Neutrophil (primary cell): Measurements from ENCODE around the gene ATP1A1.

Experiments used
- H3K27ac ChIP-seq: fragments of 200-600 bp; sonication (generic); 2 replicates; pipeline ENCODE4 v1.5.1; 2016; ENCODE audit warnings: mild to moderate bottlenecking, moderate library complexity
- H3K27me3 ChIP-seq: fragments of 200-600 bp; sonication (generic); 2 replicates; pipeline ENCODE4 v1.6.0; 2016; ENCODE audit warnings: mild to moderate bottlenecking
- H3K36me3 ChIP-seq: fragments of 200-600 bp; sonication (generic); 2 replicates; pipeline ENCODE4 v1.5.1; 2017
- H3K4me1 ChIP-seq, 2 experiments: fragments of 200-600 bp in 1 of 2; sonication (generic) in 1 of 2; 1 replicate in 1 of 2; 2 replicates in 1 of 2; pipeline versions ENCODE4 v1.5.1 to v1.6.1; 2013 to 2016; ENCODE audit warnings: low read depth in 1 of 2, low read length in 1 of 2, mild to moderate bottlenecking in 1 of 2, moderate library complexity in 1 of 2; ENCODE audit not compliant: control insufficient read depth in 1 of 2, insufficient read depth in 1 of 2
- H3K4me3 ChIP-seq, 2 experiments: fragments of 200-600 bp in 1 of 2; sonication (generic) in 1 of 2; 1 replicate in 1 of 2; 2 replicates in 1 of 2; pipeline ENCODE4 v1.5.1; 2013 to 2016; ENCODE audit warnings: low read depth in 1 of 2, low read length in 1 of 2, mild to moderate bottlenecking in 1 of 2, moderate library complexity in 1 of 2
- H3K9me3 ChIP-seq: fragments of 200-600 bp; sonication (generic); 2 replicates; pipeline ENCODE4 v1.5.1; 2016
- TF ChIP-seq, protein P1 (sequence below): fragments of 200-600 bp; sonication (generic); IDR thresholded peaks from 2 replicates; pipeline ENCODE4 v1.5.1; 2016; ENCODE audit warnings: antibody characterized with exemption

ATP1A1 gene

DNA sequence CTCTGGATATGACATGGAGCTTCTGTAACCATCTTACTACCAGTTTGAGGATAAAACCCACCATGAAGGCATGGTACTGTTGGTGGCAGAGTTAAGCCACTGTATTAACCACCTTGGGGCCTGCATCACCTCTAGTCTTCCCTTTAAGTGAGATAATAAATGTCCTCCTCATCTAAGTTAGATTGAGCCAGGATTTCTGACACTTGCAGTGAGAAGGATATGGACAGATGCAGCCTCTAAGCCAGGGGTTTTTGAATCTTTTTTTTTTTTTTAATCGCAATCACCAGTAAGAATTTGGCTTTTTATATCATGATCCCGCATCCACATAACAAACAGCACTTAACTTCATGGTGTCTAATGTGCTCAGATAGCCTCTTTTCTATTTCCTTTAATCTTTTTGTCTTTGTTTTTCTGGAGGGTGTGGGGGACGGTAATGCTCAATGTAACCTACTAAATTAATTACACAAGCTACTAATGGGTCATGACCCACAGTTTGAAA, 42.2 kb downstream of the ATP1A1 start:
- Histone ChIP-seq H3K36me3 (no peaks in the 10 kb centered on the region), H3K27me3 (peaks cover 10% of the 10 kb centered on the region), H3K4me3 (no peak overlapping the region), H3K9me3 (no peaks in the 10 kb centered on the region), H3K27ac (no peak overlapping the region), H3K4me1 (peaks cover 12 to 14% of the 10 kb centered on the region in 2 experiments)
- TF ChIP-seq, protein P1, sequence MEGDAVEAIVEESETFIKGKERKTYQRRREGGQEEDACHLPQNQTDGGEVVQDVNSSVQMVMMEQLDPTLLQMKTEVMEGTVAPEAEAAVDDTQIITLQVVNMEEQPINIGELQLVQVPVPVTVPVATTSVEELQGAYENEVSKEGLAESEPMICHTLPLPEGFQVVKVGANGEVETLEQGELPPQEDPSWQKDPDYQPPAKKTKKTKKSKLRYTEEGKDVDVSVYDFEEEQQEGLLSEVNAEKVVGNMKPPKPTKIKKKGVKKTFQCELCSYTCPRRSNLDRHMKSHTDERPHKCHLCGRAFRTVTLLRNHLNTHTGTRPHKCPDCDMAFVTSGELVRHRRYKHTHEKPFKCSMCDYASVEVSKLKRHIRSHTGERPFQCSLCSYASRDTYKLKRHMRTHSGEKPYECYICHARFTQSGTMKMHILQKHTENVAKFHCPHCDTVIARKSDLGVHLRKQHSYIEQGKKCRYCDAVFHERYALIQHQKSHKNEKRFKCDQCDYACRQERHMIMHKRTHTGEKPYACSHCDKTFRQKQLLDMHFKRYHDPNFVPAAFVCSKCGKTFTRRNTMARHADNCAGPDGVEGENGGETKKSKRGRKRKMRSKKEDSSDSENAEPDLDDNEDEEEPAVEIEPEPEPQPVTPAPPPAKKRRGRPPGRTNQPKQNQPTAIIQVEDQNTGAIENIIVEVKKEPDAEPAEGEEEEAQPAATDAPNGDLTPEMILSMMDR: no peak

DNA sequence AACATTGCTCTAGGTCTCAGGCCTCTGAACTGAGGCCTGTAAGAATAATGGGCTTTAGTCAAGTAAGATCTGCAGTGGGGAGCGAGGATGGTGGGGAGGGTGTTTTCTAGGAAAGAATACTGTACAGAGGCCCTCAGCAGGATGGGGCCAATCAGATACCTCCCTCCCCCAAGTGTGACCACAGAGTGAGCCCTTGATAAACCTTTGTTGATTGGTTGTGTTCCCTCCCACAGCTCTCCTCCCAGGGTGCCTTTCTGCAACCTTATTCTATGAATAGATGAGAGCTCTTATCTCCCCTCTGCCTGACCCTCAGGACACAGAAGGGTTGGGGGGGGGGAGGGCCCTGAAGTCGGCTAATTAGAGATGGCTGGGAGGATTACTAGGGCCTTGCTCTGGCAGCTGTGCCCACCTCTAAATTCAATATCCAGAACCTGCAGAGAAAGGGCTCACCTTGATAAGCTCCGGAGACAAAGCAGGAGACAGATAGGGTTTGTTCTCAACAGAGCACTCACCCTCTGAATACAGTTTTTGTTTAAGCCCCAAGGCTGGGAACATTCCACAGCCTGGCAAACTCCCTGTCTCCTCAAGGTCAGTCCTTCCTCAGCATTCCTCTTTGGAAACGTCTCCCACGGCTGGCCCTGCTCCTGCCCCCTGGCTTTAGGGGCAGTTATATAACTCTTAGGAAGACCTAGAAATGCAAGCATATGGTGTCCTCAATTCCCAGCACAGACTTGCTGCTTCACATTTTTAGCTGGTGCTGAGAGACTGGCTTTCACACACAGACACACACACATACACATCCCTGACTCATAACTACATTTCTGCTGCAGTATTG, 42.9 kb downstream of the ATP1A1 start:
- H3K9me3 ChIP-seq: no peaks in the 10 kb centered on the region
- H3K27me3 ChIP-seq: peaks cover 17% of the 10 kb centered on the region
- peaks cover 12 to 14% of the 10 kb centered on the region in 2 experiments for H3K4me1 ChIP-seq
- TF ChIP-seq, protein P1: no peak
- no peak overlapping the region for H3K4me3 ChIP-seq
- no peak overlapping the region for H3K27ac ChIP-seq
- no peaks in the 10 kb centered on the region for H3K36me3 ChIP-seq

DNA sequence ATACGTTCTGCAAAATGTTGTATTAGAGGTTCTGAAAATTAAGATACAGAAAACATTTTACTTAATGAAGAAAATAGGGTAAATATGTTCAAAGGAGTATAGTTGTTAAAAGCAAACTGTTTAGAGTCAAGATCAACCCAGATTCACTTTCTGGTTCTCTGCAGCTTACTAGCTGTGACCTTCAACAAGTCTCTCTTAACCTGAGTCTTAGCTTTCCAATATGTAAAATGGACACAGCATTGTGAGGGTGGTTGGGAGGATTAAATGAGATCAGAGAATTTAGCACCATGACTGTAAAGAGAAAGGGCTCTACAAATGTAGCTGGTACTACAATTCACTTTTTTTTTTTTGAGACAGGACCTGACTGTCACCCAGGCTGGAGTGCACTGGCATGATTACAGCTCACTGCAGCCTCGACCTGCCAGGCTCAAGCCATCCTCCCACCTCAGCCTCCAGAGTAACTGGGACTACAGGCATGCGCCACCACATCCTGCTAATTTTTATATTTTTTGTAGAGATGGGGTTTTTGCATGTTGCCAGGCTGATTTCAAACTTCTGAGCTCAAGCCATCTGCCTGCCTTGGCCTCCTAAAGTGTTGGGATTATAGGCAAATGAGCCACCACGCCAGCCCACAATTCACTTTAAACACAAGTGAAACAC, 43.9 kb downstream of the ATP1A1 start:
- peaks cover 12 to 14% of the 10 kb centered on the region in 2 experiments for H3K4me1 ChIP-seq
- no peaks in the 10 kb centered on the region for H3K36me3 ChIP-seq
- H3K9me3 ChIP-seq: no peaks in the 10 kb centered on the region
- H3K4me3 ChIP-seq: no peak overlapping the region
- H3K27ac ChIP-seq: no peak overlapping the region
- TF ChIP-seq, protein P1: no peak
- H3K27me3 ChIP-seq: peaks cover 27% of the 10 kb centered on the region

DNA sequence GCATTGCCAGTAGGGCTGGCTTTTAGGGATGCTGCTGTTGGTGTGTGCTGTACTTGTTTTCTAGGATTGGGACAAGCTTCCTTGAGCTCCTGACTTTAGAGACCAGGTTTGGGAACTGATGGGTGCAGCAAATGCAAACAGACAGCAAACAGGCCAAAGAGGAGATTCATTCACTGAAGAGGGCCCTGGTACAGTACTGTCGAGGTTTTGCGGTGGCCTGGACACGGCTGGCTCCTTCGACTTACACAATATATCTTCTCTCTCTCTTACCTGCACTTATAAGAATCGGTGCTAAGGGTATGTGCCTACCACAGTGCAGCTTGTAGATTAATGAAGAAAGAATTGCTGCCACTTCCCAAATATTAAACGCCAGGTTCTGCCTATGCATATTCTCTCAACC, 44.6 kb downstream of the ATP1A1 start:
- peaks cover 32% of the 10 kb centered on the region for H3K27me3 ChIP-seq
- H3K27ac ChIP-seq: no peak overlapping the region
- H3K9me3 ChIP-seq: no peaks in the 10 kb centered on the region
- H3K4me1 ChIP-seq: peaks cover 12 to 14% of the 10 kb centered on the region in 2 experiments
- TF ChIP-seq, protein P1: no peak
- H3K36me3 ChIP-seq: no peaks in the 10 kb centered on the region
- H3K4me3 ChIP-seq: peak overlapping the region; percentile 78 to 84

DNA sequence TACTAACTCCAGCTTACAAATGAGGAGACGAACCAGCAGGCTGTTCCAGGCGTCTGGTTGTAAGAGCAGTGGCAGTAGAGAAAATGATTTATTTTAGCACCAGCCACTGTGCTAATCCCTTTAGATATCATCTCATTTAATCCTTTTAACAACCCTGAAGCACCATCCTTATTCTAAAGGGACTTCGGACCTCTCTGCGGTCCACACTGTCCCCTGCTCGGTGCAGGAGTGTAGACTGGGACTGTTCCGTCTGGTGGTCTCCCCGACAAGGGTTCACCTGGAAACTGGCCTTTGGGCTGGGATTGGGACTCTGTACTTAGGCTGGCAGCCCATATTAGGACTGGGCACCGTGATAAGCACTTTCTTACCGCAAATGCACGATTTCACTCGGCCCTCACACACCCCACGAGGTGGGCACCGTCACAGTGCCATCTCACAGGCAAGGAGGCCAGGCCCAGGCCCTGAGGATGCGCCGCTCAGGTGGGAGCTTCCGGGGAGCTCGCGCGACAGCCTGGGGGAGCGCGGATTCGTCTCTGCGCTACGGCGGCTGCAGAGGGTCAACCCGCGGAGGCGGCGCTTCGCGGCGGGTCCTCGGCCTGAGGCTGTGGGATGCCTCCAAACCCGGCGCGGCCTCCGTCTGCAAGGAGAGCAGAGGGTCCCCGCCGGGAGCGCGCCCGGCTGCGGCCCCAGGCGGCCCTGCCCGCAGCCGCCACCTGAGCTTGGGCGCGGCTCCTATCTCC, 45.2 kb downstream of the ATP1A1 start:
- Histone ChIP-seq H3K36me3 (no peaks in the 10 kb centered on the region), H3K27ac (peak overlapping the region; percentile 28), H3K27me3 (peaks cover 38% of the 10 kb centered on the region), H3K4me3 (peak overlapping the region; percentile 78 to 84), H3K4me1 (peaks cover 12 to 14% of the 10 kb centered on the region in 2 experiments), H3K9me3 (no peaks in the 10 kb centered on the region)
- TF ChIP-seq, protein P1: no peak
